Testis (tissue), 2 donors: ENCODE data around the gene MTARC1.

Experiments
- POLR2A ChIP-seq: fragments of 450-650 bp; IDR thresholded peaks from one replicate; pipeline ENCODE4 v1.6.1; 2017; ENCODE audit warnings: antibody characterized with exemption, mild to moderate bottlenecking, moderate library complexity
- TF ChIP-seq, protein P1 (sequence below), 3 experiments: fragments of 450-650 bp in 2 of 3; fragments of 200-600 bp in 1 of 3; sonication (generic) in 1 of 3; IDR thresholded peaks; one replicate each; pipeline ENCODE4 v1.5.1; 2016 to 2019; ENCODE audit warnings: antibody characterized with exemption in 3 of 3, mild to moderate bottlenecking in 2 of 3, moderate library complexity in 1 of 3

DNA sequence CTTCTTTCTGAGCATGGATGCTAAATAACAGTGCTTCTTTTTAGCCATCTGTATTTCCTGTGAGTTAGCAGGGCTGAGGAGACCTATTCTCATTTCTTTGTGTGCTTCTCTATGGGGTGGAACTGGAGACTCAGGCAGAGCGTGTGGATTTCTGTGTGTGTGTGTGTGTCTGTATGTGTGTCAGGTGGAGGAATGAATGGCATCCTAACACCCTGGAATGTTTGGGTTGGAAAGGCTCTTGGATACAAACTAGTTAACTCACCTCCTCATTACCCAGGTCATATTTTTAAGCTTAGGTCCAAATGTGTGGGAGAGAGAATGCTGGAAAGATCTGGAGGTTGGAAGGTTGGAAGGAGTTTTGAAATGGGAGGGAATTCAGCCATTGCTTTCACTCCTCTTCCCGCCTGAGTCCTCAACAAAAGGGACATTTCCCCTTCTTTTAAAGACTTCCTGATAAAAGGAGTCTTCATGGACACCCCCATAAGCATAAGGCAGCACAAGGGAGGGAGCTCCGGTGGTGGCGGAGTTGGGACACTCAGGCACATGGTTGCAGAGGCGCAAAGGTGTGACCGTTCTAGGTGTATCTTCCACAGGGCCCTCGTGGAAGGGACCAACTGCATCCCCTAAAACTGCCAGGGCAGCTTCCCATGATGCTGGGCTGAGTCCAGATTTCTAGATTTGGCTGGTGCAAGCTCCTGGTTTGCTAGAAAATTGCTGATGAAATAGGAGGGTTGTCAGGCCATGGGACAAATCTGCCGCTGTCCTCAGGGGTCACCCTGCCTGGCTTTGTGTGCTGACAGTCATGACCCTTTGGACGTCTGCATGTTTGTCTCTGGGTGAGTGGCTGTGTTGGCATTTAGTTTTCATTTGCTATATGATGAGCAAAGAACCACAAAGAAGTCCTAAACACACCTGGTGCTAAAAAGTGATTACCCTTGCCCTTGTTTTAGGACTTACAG lies 37.6 kb downstream of the MTARC1 start:
- TF ChIP-seq, protein P1, sequence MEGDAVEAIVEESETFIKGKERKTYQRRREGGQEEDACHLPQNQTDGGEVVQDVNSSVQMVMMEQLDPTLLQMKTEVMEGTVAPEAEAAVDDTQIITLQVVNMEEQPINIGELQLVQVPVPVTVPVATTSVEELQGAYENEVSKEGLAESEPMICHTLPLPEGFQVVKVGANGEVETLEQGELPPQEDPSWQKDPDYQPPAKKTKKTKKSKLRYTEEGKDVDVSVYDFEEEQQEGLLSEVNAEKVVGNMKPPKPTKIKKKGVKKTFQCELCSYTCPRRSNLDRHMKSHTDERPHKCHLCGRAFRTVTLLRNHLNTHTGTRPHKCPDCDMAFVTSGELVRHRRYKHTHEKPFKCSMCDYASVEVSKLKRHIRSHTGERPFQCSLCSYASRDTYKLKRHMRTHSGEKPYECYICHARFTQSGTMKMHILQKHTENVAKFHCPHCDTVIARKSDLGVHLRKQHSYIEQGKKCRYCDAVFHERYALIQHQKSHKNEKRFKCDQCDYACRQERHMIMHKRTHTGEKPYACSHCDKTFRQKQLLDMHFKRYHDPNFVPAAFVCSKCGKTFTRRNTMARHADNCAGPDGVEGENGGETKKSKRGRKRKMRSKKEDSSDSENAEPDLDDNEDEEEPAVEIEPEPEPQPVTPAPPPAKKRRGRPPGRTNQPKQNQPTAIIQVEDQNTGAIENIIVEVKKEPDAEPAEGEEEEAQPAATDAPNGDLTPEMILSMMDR (IDR thresholded peaks at IDR 0.05) = no peak
- no peak for TF ChIP-seq POLR2A
